Endothelial cell of coronary artery (primary cell): ENCODE results near the gene HIVEP3. TPM values are rescaled to one million over a fixed set of nuclear protein-coding genes. Genes with fewer than 3 reads are reported as not detected.

ENCODE experiments used
- total RNA-seq: library from RNA; depleted of rRNA; stranded (reverse); fragments of >200 nt; gene quantifications from 2 replicates; pipeline ENCODE4 v1.2.3, GENCODE V29; 2014

HIVEP3 gene
- 1.5 and 1.6 TPM in 2 replicates for total RNA-seq

DNA sequence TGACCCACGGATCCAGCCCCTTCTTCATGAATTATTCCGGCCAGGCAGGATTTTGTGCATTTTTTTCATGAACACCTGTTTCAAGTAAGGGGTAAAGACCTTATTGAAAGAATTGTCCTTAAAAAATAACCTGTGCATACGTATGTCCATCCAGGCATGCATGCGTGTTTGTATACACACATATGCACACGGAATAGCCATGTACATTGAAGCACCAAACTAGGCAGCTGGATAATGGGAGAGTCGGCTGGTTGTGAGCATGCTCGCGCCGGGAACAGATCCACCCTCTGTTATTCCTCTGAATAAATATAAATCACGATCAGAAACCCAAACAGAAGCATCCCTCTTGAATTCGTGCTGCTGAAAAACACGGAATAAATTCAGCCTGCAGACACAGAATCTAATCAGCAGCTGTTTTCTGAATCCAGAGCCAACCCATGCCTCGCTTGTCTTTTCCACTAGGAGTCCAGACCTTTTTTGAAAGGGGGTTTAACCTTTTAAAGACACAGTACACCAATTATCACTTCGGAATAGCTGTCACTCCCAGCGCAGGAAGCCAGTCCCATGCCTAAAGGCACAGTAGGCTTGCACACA is at the start of gene HIVEP3:
HIVEP3 (minus strand) TSS at position 473 of the 594 bp plus-strand sequence.

DNA sequence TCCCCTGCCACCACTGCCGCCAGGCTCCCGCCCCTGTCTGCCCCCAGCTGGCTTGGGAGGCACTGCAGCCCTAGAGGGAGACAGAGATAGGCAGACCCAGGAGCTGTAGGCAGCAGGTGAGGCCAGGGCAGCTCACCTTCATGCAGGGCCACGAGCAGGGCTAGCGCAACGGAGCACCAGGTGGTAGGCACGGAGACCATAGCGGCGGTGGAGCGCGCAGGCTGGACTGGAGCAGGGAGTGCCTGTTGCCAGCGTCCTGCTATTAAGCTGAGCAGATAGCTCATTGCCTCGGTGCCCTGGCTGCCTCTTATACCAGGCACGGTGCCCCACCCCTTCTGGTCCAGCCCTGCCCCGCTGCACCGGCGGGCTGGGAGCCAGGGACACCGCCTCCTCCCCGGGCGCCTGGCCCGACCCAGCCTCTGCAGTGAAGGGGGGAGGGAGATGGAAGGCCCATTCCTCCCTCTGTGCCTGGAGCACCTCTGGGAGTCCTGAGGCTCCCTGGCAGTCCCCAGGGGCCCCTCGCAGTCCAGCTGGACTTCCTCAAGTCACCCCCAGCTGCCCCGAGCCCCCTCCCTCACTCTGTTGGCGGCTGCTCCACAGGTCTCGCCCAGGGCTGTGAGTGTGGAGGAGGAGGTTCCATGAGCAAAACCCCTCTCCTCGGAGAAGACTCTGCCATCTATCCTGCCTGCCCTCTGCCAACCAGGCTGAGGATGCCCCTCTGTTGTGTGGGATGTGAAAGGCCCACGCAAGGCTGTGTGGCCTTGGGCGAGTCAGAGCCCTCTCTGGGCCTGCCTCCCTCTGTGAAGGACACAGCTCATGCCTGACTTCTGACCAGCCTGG is 434.1 kb downstream of the HIVEP3 start, which contains the start of gene EDN2:
EDN2 (minus strand) TSS at position 282 of the 840 bp plus-strand sequence; CDS start at position 200, 82 bp downstream.

Other genes with a start within 250 kb of the HIVEP3 start
- gene GUCA2B, start 234.5 kb upstream of the HIVEP3 start, total RNA-seq, result not detected in 2 replicates
- gene GUCA2A, start 245.8 kb upstream of the HIVEP3 start, total RNA-seq, result not detected in 2 replicates